Neural progenitor cell (in vitro differentiated cells): ENCODE measurements around the gene ZBTB20. TPM values are rescaled to one million over a fixed set of nuclear protein-coding genes. Genes with fewer than 3 reads are reported as not detected.

Experiments used
- DNase-seq: peaks from one replicate; pipeline ENCODE4 v3.0.0-alpha.2; 2016; ENCODE audit warnings: low spot score
- H2AFZ ChIP-seq: fragments of 200-600 bp; sonication (generic); replicated peaks from 2 replicates; pipeline ENCODE4 v1.6.1; 2016; ENCODE audit warnings: antibody characterized with exemption
- H3F3A ChIP-seq: fragments of 200-600 bp; sonication (generic); 2 replicates; pipeline ENCODE4 v1.6.1; 2016; ENCODE audit warnings: antibody characterized with exemption, low read depth
- H3K27ac ChIP-seq: fragments of 200-600 bp; sonication (generic); 2 replicates; pipeline ENCODE4 v1.5.1; 2016; ENCODE audit warnings: mild to moderate bottlenecking
- H3K27me3 ChIP-seq: fragments of 200-600 bp; sonication (generic); 2 replicates; pipeline ENCODE4 v1.6.1; 2016; ENCODE audit warnings: mild to moderate bottlenecking, moderate library complexity
- H3K36me3 ChIP-seq: fragments of 200-600 bp; sonication (generic); 2 replicates; pipeline ENCODE4 v1.5.1; 2016
- H3K4me1 ChIP-seq: fragments of 200-600 bp; sonication (generic); 2 replicates; pipeline ENCODE4 v1.6.1; 2016; ENCODE audit warnings: mixed run types
- H3K4me2 ChIP-seq: fragments of 200-600 bp; sonication (generic); 2 replicates; pipeline ENCODE4 v1.6.1; 2016
- H3K4me3 ChIP-seq: fragments of 200-600 bp; sonication (generic); 2 replicates; pipeline ENCODE4 v1.5.1; 2016
- H3K79me2 ChIP-seq: fragments of 200-600 bp; sonication (generic); 2 replicates; pipeline ENCODE4 v1.6.1; 2016; ENCODE audit warnings: low read depth
- H3K9ac ChIP-seq: fragments of 200-600 bp; sonication (generic); 2 replicates; pipeline ENCODE4 v1.6.1; 2016
- H3K9me3 ChIP-seq: fragments of 200-600 bp; sonication (generic); 2 replicates; pipeline ENCODE4 v1.5.1; 2016; ENCODE audit warnings: low read depth
- H4K20me1 ChIP-seq: fragments of 200-600 bp; sonication (generic); 2 replicates; pipeline ENCODE4 v1.6.1; 2016; ENCODE audit warnings: low read depth
- H3K27ac Mint-ChIP-seq: 3 replicates; pipeline ENCODE4 v1.8.0; 2021; ENCODE audit warnings: mixed read lengths
- H3K27me3 Mint-ChIP-seq: 2 replicates; pipeline ENCODE4 v1.8.0; 2022; ENCODE audit warnings: low read depth, mild to moderate bottlenecking, inconsistent platforms, moderate library complexity, mixed read lengths; ENCODE audit not compliant: insufficient read depth
- H3K36me3 Mint-ChIP-seq: 3 replicates; pipeline ENCODE4 v1.8.0; 2021; ENCODE audit warnings: mixed read lengths
- H3K4me1 Mint-ChIP-seq: 3 replicates; pipeline ENCODE4 v1.8.0; 2021; ENCODE audit warnings: mixed read lengths
- H3K4me3 Mint-ChIP-seq: 3 replicates; pipeline ENCODE4 v1.8.0; 2021; ENCODE audit warnings: mild to moderate bottlenecking, moderate library complexity, mixed read lengths
- H3K9me3 Mint-ChIP-seq: 3 replicates; pipeline ENCODE4 v1.8.0; 2020; ENCODE audit warnings: mixed read lengths
- CTCF ChIP-seq: fragments of 200-600 bp; sonication (generic); IDR thresholded peaks from 2 replicates; pipeline ENCODE4 v1.5.1; 2017; ENCODE audit warnings: antibody characterized with exemption, mild to moderate bottlenecking
- EZH2 ChIP-seq: fragments of 200-600 bp; sonication (generic); IDR thresholded peaks from 2 replicates; pipeline ENCODE4 v1.6.1; 2017; ENCODE audit warnings: antibody characterized with exemption, mild to moderate bottlenecking, moderate library complexity
- EZH2phosphoT487 ChIP-seq: fragments of 200-600 bp; sonication (generic); IDR thresholded peaks from 2 replicates; pipeline ENCODE4 v1.6.1; 2017; ENCODE audit warnings: antibody characterized with exemption
- total RNA-seq: library from RNA; depleted of rRNA; stranded (reverse); fragments of >200 nt; gene quantifications from 2 replicates; pipeline ENCODE4 v1.2.3, GENCODE V29; 2015; ENCODE audit warnings: low replicate concordance

ZBTB20 gene
- total RNA-seq, 1 donor from 2014 or later = 1.9 TPM

GRCh38 chr3:114707252-114707860, 439.7 kb downstream of the ZBTB20 start:
- H3K4me1 ChIP-seq = peaks cover 6% of the 10 kb centered on the region
- H3K9me3 Mint-ChIP-seq = no peaks in the 10 kb centered on the region
- H3K9ac ChIP-seq = no peak overlapping the region
- H3K4me1 Mint-ChIP-seq = peaks cover 25% of the 10 kb centered on the region
- H4K20me1 ChIP-seq = no peaks in the 10 kb centered on the region
- H3K4me3 ChIP-seq = no peak overlapping the region
- no peaks in the 10 kb centered on the region for H3F3A ChIP-seq
- no peaks in the 10 kb centered on the region for H3K36me3 ChIP-seq
- DNase-seq = no peak
- no peak overlapping the region for H3K4me3 Mint-ChIP-seq
- no peak overlapping the region for H3K27ac ChIP-seq
- no peak overlapping the region for H2AFZ ChIP-seq
- no peak overlapping the region for H3K4me2 ChIP-seq
- no peaks in the 10 kb centered on the region for H3K9me3 ChIP-seq
- no peaks in the 10 kb centered on the region for H3K27me3 Mint-ChIP-seq
- no peaks in the 10 kb centered on the region for H3K36me3 Mint-ChIP-seq
- TF ChIP-seq EZH2phosphoT487 (no peak), EZH2 (no peak), CTCF (no peak)
- H3K27me3 ChIP-seq = no peaks in the 10 kb centered on the region
- H3K79me2 ChIP-seq = no peaks in the 10 kb centered on the region
- H3K27ac Mint-ChIP-seq = no peak overlapping the region

GRCh38 chr3:114706591-114707232, 440.4 kb downstream of the ZBTB20 start:
- Histone ChIP-seq H3F3A (no peaks in the 10 kb centered on the region), H3K27ac (no peak overlapping the region), H3K27me3 (no peaks in the 10 kb centered on the region), H3K9ac (no peak overlapping the region), H3K36me3 (no peaks in the 10 kb centered on the region), H3K4me2 (no peak overlapping the region), H3K9me3 (no peaks in the 10 kb centered on the region), H2AFZ (no peak overlapping the region), H3K79me2 (no peaks in the 10 kb centered on the region), H3K4me3 (no peak overlapping the region), H3K4me1 (peaks cover 6% of the 10 kb centered on the region), H4K20me1 (no peaks in the 10 kb centered on the region)
- Mint-ChIP-seq H3K36me3 (no peaks in the 10 kb centered on the region), H3K9me3 (no peaks in the 10 kb centered on the region), H3K4me1 (peaks cover 25% of the 10 kb centered on the region), H3K4me3 (no peak overlapping the region), H3K27ac (peak overlapping the region; percentile 57), H3K27me3 (no peaks in the 10 kb centered on the region)
- no peak for DNase-seq
- TF ChIP-seq CTCF = no peak
- no peak for TF ChIP-seq EZH2phosphoT487
- TF ChIP-seq EZH2 = no peak

GRCh38 chr3:114700637-114701234, 446.4 kb downstream of the ZBTB20 start:
- H3K27ac Mint-ChIP-seq = no peak overlapping the region
- Histone ChIP-seq H4K20me1 (no peaks in the 10 kb centered on the region), H3K4me3 (no peak overlapping the region), H3K27me3 (no peaks in the 10 kb centered on the region), H3K4me2 (no peak overlapping the region), H3K79me2 (no peaks in the 10 kb centered on the region), H3K27ac (no peak overlapping the region), H3K9ac (no peak overlapping the region), H3K36me3 (no peaks in the 10 kb centered on the region), H2AFZ (no peak overlapping the region), H3K9me3 (no peaks in the 10 kb centered on the region), H3K4me1 (peaks cover 3% of the 10 kb centered on the region), H3F3A (no peaks in the 10 kb centered on the region)
- H3K4me1 Mint-ChIP-seq = peaks cover 5% of the 10 kb centered on the region
- TF ChIP-seq CTCF (no peak), EZH2phosphoT487 (no peak), EZH2 (no peak)
- H3K27me3 Mint-ChIP-seq = no peaks in the 10 kb centered on the region
- H3K36me3 Mint-ChIP-seq = no peaks in the 10 kb centered on the region
- no peak for DNase-seq
- H3K4me3 Mint-ChIP-seq = no peak overlapping the region
- H3K9me3 Mint-ChIP-seq = no peaks in the 10 kb centered on the region
